ENCODE results near the gene IBA57.
"Not testable (repeated sequence)": the region's sequence is repeated elsewhere in the genome, so short reads cannot be mapped to it uniquely, and the experiment has no call there.

IBA57 gene

GRCh38 chr1:228213917-228214808 lies 48.6 kb downstream of the IBA57 start:
- no peak for DNase-seq

GRCh38 chr1:228214921-228215662 lies 49.5 kb downstream of the IBA57 start:
- no peak for DNase-seq

GRCh38 chr1:228215663-228216116 lies 50.1 kb downstream of the IBA57 start:
- no peak for DNase-seq

GRCh38 chr1:228216371-228217320 lies 51.0 kb downstream of the IBA57 start:
- DNase-seq = no peak

GRCh38 chr1:228217551-228218344 lies 52.1 kb downstream of the IBA57 start:
- DNase-seq = no peak

- DNase-seq = no peak
These were observed 53.1 kb downstream of the IBA57 start for GRCh38 chr1:228218513-228219244.

- no peak for DNase-seq
These were observed 53.8 kb downstream of the IBA57 start for GRCh38 chr1:228219245-228219961.

- DNase-seq = no peak
These were observed 54.6 kb downstream of the IBA57 start for GRCh38 chr1:228219962-228220780.

GRCh38 chr1:228221097-228221496 lies 55.5 kb downstream of the IBA57 start:
- not testable (repeated sequence) for DNase-seq

- no peak for DNase-seq
These were observed 56.9 kb downstream of the IBA57 start for GRCh38 chr1:228222548-228222947.

GRCh38 chr1:228224198-228225164 lies 58.9 kb downstream of the IBA57 start:
- no peak for DNase-seq

GRCh38 chr1:228225165-228225710 lies 59.6 kb downstream of the IBA57 start:
- DNase-seq = no peak

GRCh38 chr1:228225740-228226139 lies 60.1 kb downstream of the IBA57 start:
- no peak for DNase-seq

- DNase-seq = no peak
These were observed 60.7 kb downstream of the IBA57 start for GRCh38 chr1:228226141-228226874.

- DNase-seq = no peak
These were observed 61.6 kb downstream of the IBA57 start for GRCh38 chr1:228226956-228227791.

- not testable (repeated sequence) for DNase-seq
These were observed 62.5 kb downstream of the IBA57 start for GRCh38 chr1:228228147-228228546.

All from NCI-H526 (cell line).